Measurements from ENCODE around the gene DHX57.

The DHX57 gene

GRCh38 chr2:38876407-38876806 is 673 bp upstream of the DHX57 start:
- no peak for DNase-seq (ENCODE audit: low read depth, low spot score)
- ChIA-PET CTCF (no interaction called here), POLR2A (interaction anchor here (0.9 kb wide), 1 partner anchor 125 kb away, joined by 7 read pairs; the partner anchor contains the start of gene SRSF7)
- no peak for TF ChIP-seq CTCF (IDR thresholded peaks at IDR 0.05; ENCODE audit: insufficient read depth, low read length, missing control alignments)
- H3K4me3 ChIP-seq (ENCODE audit: low read depth, low read length), result peak overlapping the region; percentile 100

- no peak for DNase-seq (ENCODE audit: low read depth, low spot score)
- POLR2A ChIA-PET, result no interaction called here
- no peak for TF ChIP-seq CTCF (IDR thresholded peaks at IDR 0.05; ENCODE audit: insufficient read depth, low read length, missing control alignments)
- CTCF ChIA-PET, result interaction anchor here (1.3 kb wide), 1 partner anchor 12 kb away, joined by 3 read pairs; no protein-coding TSS in a partner anchor
- H3K4me3 ChIP-seq (ENCODE audit: low read depth, low read length), result peak overlapping the region; percentile 100
These were observed 533 bp downstream of the DHX57 start for GRCh38 chr2:38875227-38875575.

GRCh38 chr2:38873763-38874162 is 2.0 kb downstream of the DHX57 start:
- H3K4me3 ChIP-seq (ENCODE audit: low read depth, low read length), result no peak overlapping the region
- ChIA-PET CTCF (interaction anchor here (1.1 kb wide), 1 partner anchor 9 kb away, joined by 5 read pairs; no protein-coding TSS in a partner anchor), POLR2A (no interaction called here)
- no peak for DNase-seq (ENCODE audit: low read depth, low spot score)
- no peak for TF ChIP-seq CTCF (IDR thresholded peaks at IDR 0.05; ENCODE audit: insufficient read depth, low read length, missing control alignments)

GRCh38 chr2:38871432-38871831 is 4.3 kb downstream of the DHX57 start:
- CTCF ChIA-PET, result interaction anchor here (1.5 kb wide), 1 partner anchor 15 kb away, joined by 4 read pairs; no protein-coding TSS in a partner anchor
- DNase-seq (ENCODE audit: low read depth, low spot score), result no peak
- TF ChIP-seq CTCF (IDR thresholded peaks at IDR 0.05; ENCODE audit: insufficient read depth, low read length, missing control alignments), result no peak
- H3K4me3 ChIP-seq (ENCODE audit: low read depth, low read length), result no peak overlapping the region
- POLR2A ChIA-PET, result no interaction called here

- ChIA-PET CTCF (no interaction called here), POLR2A (no interaction called here)
- DNase-seq (ENCODE audit: low read depth, low spot score), result no peak
- TF ChIP-seq CTCF (IDR thresholded peaks at IDR 0.05; ENCODE audit: insufficient read depth, low read length, missing control alignments), result no peak
- no peak overlapping the region for H3K4me3 ChIP-seq (ENCODE audit: low read depth, low read length)
These were observed 8.8 kb downstream of the DHX57 start for GRCh38 chr2:38866773-38867443.

GRCh38 chr2:38863061-38863695 is 12.6 kb downstream of the DHX57 start:
- H3K4me3 ChIP-seq (ENCODE audit: low read depth, low read length), result no peak overlapping the region
- ChIA-PET CTCF (no interaction called here), POLR2A (no interaction called here)
- no peak for TF ChIP-seq CTCF (IDR thresholded peaks at IDR 0.05; ENCODE audit: insufficient read depth, low read length, missing control alignments)
- no peak for DNase-seq (ENCODE audit: low read depth, low spot score)

Data from AG04449 (cell line).